ENCODE results near the gene ELAC2. TPM values are rescaled to one million over a fixed set of nuclear protein-coding genes. Genes with fewer than 3 reads are reported as not detected.

ELAC2 gene, protein sequence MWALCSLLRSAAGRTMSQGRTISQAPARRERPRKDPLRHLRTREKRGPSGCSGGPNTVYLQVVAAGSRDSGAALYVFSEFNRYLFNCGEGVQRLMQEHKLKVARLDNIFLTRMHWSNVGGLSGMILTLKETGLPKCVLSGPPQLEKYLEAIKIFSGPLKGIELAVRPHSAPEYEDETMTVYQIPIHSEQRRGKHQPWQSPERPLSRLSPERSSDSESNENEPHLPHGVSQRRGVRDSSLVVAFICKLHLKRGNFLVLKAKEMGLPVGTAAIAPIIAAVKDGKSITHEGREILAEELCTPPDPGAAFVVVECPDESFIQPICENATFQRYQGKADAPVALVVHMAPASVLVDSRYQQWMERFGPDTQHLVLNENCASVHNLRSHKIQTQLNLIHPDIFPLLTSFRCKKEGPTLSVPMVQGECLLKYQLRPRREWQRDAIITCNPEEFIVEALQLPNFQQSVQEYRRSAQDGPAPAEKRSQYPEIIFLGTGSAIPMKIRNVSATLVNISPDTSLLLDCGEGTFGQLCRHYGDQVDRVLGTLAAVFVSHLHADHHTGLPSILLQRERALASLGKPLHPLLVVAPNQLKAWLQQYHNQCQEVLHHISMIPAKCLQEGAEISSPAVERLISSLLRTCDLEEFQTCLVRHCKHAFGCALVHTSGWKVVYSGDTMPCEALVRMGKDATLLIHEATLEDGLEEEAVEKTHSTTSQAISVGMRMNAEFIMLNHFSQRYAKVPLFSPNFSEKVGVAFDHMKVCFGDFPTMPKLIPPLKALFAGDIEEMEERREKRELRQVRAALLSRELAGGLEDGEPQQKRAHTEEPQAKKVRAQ
- 73.5 and 85.8 TPM in 2 replicates for total RNA-seq

DNA sequence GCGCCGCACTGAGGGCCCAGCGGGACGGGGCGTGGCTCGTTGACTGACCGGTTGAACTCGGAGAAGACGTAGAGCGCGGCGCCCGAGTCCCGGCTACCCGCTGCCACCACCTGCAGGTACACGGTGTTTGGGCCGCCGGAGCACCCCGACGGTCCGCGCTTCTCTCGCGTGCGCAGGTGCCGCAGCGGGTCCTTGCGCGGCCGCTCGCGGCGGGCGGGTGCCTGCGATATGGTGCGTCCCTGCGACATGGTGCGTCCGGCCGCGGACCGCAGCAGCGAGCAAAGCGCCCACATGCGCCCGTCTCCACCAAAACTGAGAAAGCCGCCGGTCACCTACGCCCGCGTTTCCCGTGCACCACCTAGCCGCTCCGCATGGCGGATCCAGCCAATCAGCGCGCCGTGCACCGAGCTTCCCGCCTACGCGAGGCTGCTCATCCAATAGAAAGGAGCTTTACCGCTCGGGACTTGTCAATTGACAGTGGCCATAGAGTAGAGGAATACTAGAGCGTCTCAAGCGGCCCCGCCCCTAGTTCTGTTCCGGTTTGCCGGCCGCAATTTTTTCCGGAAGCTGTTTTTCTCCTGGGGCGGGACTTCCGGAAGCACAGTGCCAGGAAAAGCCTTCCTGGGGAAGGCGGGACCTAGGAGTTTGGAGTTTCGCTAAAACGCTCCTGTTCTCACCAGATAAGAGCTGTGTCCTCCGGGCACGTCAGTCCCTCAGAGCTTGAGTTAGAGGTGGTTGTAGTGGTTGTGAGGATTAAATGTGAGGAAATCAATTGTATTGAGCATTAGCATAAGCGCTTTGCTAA lies at the start of gene ELAC2:
TSS of gene ELAC2 (minus strand) at position 373 of the 805 bp plus-strand sequence. CDS start at position 293, 80 bp downstream.
- TF ChIP-seq, protein P1, sequence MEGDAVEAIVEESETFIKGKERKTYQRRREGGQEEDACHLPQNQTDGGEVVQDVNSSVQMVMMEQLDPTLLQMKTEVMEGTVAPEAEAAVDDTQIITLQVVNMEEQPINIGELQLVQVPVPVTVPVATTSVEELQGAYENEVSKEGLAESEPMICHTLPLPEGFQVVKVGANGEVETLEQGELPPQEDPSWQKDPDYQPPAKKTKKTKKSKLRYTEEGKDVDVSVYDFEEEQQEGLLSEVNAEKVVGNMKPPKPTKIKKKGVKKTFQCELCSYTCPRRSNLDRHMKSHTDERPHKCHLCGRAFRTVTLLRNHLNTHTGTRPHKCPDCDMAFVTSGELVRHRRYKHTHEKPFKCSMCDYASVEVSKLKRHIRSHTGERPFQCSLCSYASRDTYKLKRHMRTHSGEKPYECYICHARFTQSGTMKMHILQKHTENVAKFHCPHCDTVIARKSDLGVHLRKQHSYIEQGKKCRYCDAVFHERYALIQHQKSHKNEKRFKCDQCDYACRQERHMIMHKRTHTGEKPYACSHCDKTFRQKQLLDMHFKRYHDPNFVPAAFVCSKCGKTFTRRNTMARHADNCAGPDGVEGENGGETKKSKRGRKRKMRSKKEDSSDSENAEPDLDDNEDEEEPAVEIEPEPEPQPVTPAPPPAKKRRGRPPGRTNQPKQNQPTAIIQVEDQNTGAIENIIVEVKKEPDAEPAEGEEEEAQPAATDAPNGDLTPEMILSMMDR (IDR thresholded peaks at IDR 0.05; ENCODE audit: insufficient read depth, low read length, severe bottlenecking): peak; percentile 14
- peak within 1 kb of the TSS; percentile 85 for H3K4me3 ChIP-seq (ENCODE audit: low read depth, low read length)
- H3K27me3 ChIP-seq (ENCODE audit: control insufficient read depth, insufficient read depth, low read length): no peaks in the 10 kb centered on the region
- peak; percentile 94 for DNase-seq (ENCODE audit: low read depth)
- H3K36me3 ChIP-seq (ENCODE audit: control insufficient read depth, insufficient read depth, low read length): peaks cover 16% of the 10 kb centered on the region
- no peak for FAIRE-seq

DNA sequence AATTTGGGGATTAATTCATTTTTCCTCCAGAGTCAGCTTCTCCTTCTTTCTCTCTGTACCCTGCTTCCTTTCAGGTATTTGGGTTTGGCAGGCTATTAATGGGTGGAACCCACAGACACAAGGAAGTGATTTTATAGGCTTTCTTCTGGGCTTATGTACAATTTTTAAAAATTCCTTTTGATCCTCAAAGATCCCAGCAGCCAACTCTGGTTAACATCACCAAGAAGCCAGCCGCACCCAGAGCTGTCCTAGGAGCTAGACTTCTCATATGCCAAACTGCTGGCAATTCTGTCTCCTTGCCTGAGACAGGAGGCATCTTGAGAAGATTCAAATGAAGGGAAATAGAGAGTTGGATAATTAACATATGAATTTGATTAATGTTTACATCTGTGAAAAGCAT lies 47.2 kb upstream of the ELAC2 start:
- Histone ChIP-seq H3K36me3 (ENCODE audit: control insufficient read depth, insufficient read depth, low read length) (no peaks in the 10 kb centered on the region), H3K4me3 (ENCODE audit: low read depth, low read length) (no peak overlapping the region), H3K27me3 (ENCODE audit: control insufficient read depth, insufficient read depth, low read length) (no peaks in the 10 kb centered on the region)
- TF ChIP-seq, protein P1 (IDR thresholded peaks at IDR 0.05; ENCODE audit: insufficient read depth, low read length, severe bottlenecking): no peak
- FAIRE-seq: no peak
- DNase-seq (ENCODE audit: low read depth): no peak

DNA sequence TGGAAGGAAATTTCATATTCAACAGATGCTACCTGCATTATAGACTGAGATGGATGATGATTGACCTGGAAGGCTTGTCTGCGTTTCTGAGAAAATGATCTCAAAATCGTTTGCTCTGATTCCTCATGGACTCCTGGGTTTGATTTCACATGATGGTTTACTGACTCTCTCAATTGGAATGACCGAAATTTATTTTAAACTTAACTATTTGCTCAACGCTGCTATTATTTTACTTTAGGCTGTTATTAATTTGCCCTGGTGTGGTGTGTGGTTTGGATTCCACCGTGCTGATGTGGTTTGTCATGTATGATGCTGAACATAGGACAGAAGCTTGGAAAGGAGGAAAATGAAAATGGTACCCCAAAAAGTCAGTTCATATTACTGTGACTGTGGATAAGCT lies 37.3 kb upstream of the ELAC2 start:
- TF ChIP-seq, protein P1 (IDR thresholded peaks at IDR 0.05; ENCODE audit: insufficient read depth, low read length, severe bottlenecking): no peak
- FAIRE-seq (no peak), DNase-seq (ENCODE audit: low read depth) (no peak)
- H3K4me3 ChIP-seq (ENCODE audit: low read depth, low read length): no peak overlapping the region
- H3K27me3 ChIP-seq (ENCODE audit: control insufficient read depth, insufficient read depth, low read length): no peaks in the 10 kb centered on the region
- no peaks in the 10 kb centered on the region for H3K36me3 ChIP-seq (ENCODE audit: control insufficient read depth, insufficient read depth, low read length)

DNA sequence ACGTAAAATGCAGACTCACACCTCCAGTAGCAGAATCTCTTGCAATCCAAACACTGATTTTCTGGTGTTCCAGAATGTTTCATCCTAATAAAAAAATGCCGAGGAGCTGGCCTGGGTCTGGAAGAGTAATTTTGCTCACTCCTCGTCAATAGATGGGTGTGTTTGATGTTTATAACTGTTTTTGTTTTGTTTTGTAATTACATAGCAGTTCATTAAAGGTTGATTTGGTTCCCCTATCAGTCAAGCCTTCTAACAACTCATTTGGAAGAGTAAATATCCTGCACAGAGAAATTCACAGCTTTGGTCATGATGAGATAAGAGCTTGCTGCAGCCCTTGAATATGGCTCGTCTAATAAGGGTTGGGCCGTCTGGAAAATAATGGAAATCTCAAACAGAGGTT lies 36.8 kb upstream of the ELAC2 start:
- FAIRE-seq: no peak

DNA sequence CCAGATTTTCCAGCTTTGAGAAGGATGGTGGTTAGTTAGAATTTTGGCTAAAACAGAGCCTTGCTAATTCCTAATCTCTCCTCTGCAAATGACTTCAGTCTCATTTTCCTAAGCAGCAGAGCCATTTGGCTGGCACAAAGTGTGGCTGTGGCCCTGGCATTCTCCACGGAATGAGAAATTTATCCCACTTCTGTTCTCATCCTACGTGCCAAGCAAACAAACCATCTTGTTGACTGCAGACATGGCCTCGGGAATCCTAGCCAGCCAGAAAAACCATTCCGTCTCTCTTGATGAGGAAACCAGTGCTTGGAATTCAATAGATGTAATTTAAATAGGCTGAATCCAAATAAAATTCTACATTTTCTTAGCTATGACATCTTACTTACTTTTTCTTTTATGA lies 34.1 kb upstream of the ELAC2 start:
- Histone ChIP-seq H3K27me3 (ENCODE audit: control insufficient read depth, insufficient read depth, low read length) (no peaks in the 10 kb centered on the region), H3K4me3 (ENCODE audit: low read depth, low read length) (no peak overlapping the region), H3K36me3 (ENCODE audit: control insufficient read depth, insufficient read depth, low read length) (no peaks in the 10 kb centered on the region)
- DNase-seq (ENCODE audit: low read depth) (no peak), FAIRE-seq (no peak)
- TF ChIP-seq, protein P1 (IDR thresholded peaks at IDR 0.05; ENCODE audit: insufficient read depth, low read length, severe bottlenecking): no peak

More for the DNA sequence above, 36.8 kb upstream of the ELAC2 start:
- no peak for DNase-seq (ENCODE audit: low read depth)
- TF ChIP-seq, protein P1 (IDR thresholded peaks at IDR 0.05; ENCODE audit: insufficient read depth, low read length, severe bottlenecking): no peak
- Histone ChIP-seq H3K36me3 (ENCODE audit: control insufficient read depth, insufficient read depth, low read length) (no peaks in the 10 kb centered on the region), H3K4me3 (ENCODE audit: low read depth, low read length) (no peak overlapping the region), H3K27me3 (ENCODE audit: control insufficient read depth, insufficient read depth, low read length) (no peaks in the 10 kb centered on the region)

Measured in bronchial epithelial cell (primary cell).